ENCODE measurements around the gene NLRC5. TPM values are rescaled to one million over a fixed set of nuclear protein-coding genes. Genes with fewer than 3 reads are reported as not detected.

NLRC5 gene
- total RNA-seq, 1 experiment from 2014 or later = 2.4 TPM

- no peak overlapping the region for H2BK12ac ChIP-seq (ENCODE audit: insufficient read length, low read depth, low read length)
- no peak overlapping the region for H3K56ac ChIP-seq (ENCODE audit: insufficient read length, low read depth, low read length)
- Mint-ChIP-seq H3K27me3 (ENCODE audit: low read depth) (peaks cover 4% of the 10 kb centered on the region), H3K36me3 (ENCODE audit: insufficient read depth in 1 of 3, low read depth in 3 of 3) (no peaks in the 10 kb centered on the region), H3K4me1 (peaks cover 9 to 16% of the 10 kb centered on the region in 2 experiments; a peak in 3 of 4 replicates), H3K9me3 (no peaks in the 10 kb centered on the region), H3K27ac (no peak overlapping the region), H3K4me3 (no peak overlapping the region)
- H3K18ac ChIP-seq (ENCODE audit: insufficient read length, low read depth, low read length) = no peak overlapping the region
- no peak overlapping the region for H4K5ac ChIP-seq (ENCODE audit: insufficient read length, low read depth, low read length)
- H2AFZ ChIP-seq (ENCODE audit: low read length) = no peak overlapping the region
- H4K20me1 ChIP-seq (ENCODE audit: control insufficient read depth, insufficient read depth, insufficient read length) = no peaks in the 10 kb centered on the region
- no peaks in the 10 kb centered on the region for H3K27me3 ChIP-seq (ENCODE audit: insufficient read depth, low read length)
- H2BK20ac ChIP-seq (ENCODE audit: low read depth, low read length, poor library complexity, severe bottlenecking) = no peak overlapping the region
- H3K4ac ChIP-seq (ENCODE audit: low read depth, low read length) = no peak overlapping the region
- TF ChIP-seq CTCF (conservative IDR thresholded peaks at IDR 0.05) = no peak
- H2BK5ac ChIP-seq (ENCODE audit: insufficient read length, low read length) = no peak overlapping the region
- H3T11ph ChIP-seq (ENCODE audit: low read length) = no peak overlapping the region
- H3K79me2 ChIP-seq (ENCODE audit: insufficient read depth, low read length) = no peaks in the 10 kb centered on the region
- no peak overlapping the region for H3K9ac ChIP-seq (ENCODE audit: extremely low read depth, insufficient read length, low read length)
- DNase-seq = no peak
- no peak overlapping the region for H3K4me2 ChIP-seq (ENCODE audit: insufficient read depth, insufficient read length, low read length)
- H3K23me2 ChIP-seq (ENCODE audit: insufficient read length, low read depth, low read length, poor library complexity, severe bottlenecking) = no peaks in the 10 kb centered on the region
- H3K27ac ChIP-seq (ENCODE audit: insufficient read length, low read depth, low read length) = no peak overlapping the region
- H4K8ac ChIP-seq (replicated peaks; ENCODE audit: insufficient read length, low read depth, low read length) = no peak overlapping the region
- no peak overlapping the region for H2BK120ac ChIP-seq (ENCODE audit: low read depth, low read length, poor library complexity, severe bottlenecking)
- no peak overlapping the region for H2AK5ac ChIP-seq (ENCODE audit: insufficient read length, low read length)
- H3K79me1 ChIP-seq (ENCODE audit: insufficient read depth, low read depth, low read length, poor library complexity, severe bottlenecking) = no peaks in the 10 kb centered on the region
- H3K4me1 ChIP-seq (ENCODE audit: insufficient read depth, low read length) = no peaks in the 10 kb centered on the region; the same call in 1 of the 2 replicates
- no peaks in the 10 kb centered on the region for H3K9me3 ChIP-seq (ENCODE audit: control insufficient read depth, low read depth, low read length)
- no peak overlapping the region for H2BK15ac ChIP-seq (ENCODE audit: low read depth, low read length)
- no peak overlapping the region for H4K91ac ChIP-seq (ENCODE audit: insufficient read length, low read depth, low read length)
- no CpG with 5 or more reads among the region's 5 CpGs for WGBS (ENCODE audit: extremely low coverage, insufficient read length, low lambda C conversion rate)
- H3K14ac ChIP-seq (ENCODE audit: insufficient read depth, low read length) = no peak overlapping the region
- no peak overlapping the region for H3K23ac ChIP-seq (ENCODE audit: insufficient read length, low read depth, low read length)
Measured at GRCh38 chr16:57032931-57033330, 43.6 kb downstream of the NLRC5 start.

Measured in H9 (cell line).